Skeletal muscle satellite cell (primary cell): ENCODE measurements around the gene ZNF410.

Source experiments
- H3K27me3 ChIP-seq: 2 replicates; pipeline ENCODE4 v1.7.0; 2013; ENCODE audit warnings: low read length; ENCODE audit not compliant: control insufficient read depth, insufficient read depth
- H3K36me3 ChIP-seq: 2 replicates; pipeline ENCODE4 v1.7.0; 2013; ENCODE audit warnings: mild to moderate bottlenecking, control low read depth, low read length; ENCODE audit not compliant: insufficient read depth
- H3K4me1 ChIP-seq: 2 replicates; pipeline ENCODE4 v1.7.0; 2013; ENCODE audit warnings: low read length; ENCODE audit not compliant: control insufficient read depth, insufficient read depth
- H3K4me2 ChIP-seq: 2 replicates; pipeline ENCODE4 v1.7.0; 2013; ENCODE audit warnings: mild to moderate bottlenecking, low read length
- H3K4me3 ChIP-seq: 2 replicates; pipeline ENCODE4 v1.7.0; 2013; ENCODE audit warnings: low read length
- H3K9ac ChIP-seq: 2 replicates; pipeline ENCODE4 v1.7.0; 2013; ENCODE audit warnings: mild to moderate bottlenecking, low read depth, low read length, moderate library complexity
- H3K9me3 ChIP-seq: replicated peaks from 2 replicates; pipeline ENCODE4 v1.7.0; 2013; ENCODE audit warnings: mild to moderate bottlenecking, control low read depth, low read length

ZNF410 gene

DNA sequence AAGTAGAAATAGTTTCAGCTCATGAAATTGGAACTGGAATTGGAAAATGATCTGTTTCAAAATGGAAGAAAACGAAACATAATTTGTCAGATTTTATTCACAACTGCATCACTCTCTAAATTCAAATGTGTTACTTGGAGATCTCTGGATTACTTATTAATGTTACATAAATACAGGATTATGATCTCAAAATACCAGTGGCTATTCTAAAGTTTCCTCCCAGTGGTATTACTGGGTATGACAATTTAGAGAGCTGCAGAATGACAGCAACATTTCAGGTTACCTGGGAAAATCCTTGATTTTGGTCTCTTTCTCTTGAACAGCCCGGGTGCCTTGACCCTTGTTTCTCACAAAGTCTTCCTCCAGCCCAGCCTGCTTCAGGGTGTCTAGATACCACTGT, 49.0 kb downstream of the ZNF410 start:
- no peaks in the 10 kb centered on the region for H3K9me3 ChIP-seq
- no peak overlapping the region for H3K4me2 ChIP-seq
- no peaks in the 10 kb centered on the region for H3K4me1 ChIP-seq
- H3K9ac ChIP-seq = no peak overlapping the region
- H3K27me3 ChIP-seq = no peaks in the 10 kb centered on the region
- no peak overlapping the region for H3K4me3 ChIP-seq
- peaks cover 58% of the 10 kb centered on the region for H3K36me3 ChIP-seq

DNA sequence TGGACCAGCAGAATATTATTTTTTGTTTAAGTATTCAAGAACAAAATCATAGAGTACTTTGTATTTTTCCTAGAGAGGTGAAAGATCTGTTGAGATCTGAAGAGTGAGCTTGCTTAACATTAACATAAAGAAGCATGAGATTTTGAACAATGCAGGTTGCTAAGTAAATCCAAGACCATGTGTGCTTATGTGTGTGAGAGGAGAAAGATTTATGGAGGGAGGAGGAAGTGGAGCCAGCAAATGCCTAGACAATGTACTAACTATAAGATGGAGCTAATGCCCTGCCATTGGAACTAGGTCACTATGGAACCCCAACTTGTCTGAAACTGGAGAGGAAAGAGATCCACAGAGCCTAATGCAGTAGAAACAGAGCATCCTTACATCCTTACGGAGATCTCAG, 49.9 kb downstream of the ZNF410 start:
- H3K36me3 ChIP-seq = peaks cover 52% of the 10 kb centered on the region
- H3K4me2 ChIP-seq = no peak overlapping the region

DNA sequence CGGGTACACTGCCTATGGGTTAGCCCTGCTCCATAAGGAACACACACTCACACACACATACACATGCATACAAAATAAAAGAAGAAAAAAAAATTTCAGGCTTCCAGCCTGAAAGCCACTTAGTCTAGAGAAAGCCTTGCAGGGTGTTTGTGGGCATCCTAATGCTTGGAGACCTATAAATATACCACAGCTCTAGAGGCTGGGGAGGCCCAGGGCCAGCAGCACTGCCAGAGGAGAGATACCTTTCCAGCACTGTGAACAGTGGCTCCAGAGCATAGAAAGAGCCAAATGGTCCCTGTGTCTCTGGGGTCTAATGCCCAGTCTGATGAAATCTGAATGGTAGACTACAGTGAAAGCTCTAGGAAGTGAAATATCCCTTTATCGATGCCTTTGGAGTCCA, 50.4 kb downstream of the ZNF410 start:
- H3K9ac ChIP-seq = no peak overlapping the region
- no peaks in the 10 kb centered on the region for H3K9me3 ChIP-seq
- no peaks in the 10 kb centered on the region for H3K27me3 ChIP-seq
- H3K4me2 ChIP-seq = no peak overlapping the region
- H3K4me3 ChIP-seq = no peak overlapping the region
- peaks cover 47% of the 10 kb centered on the region for H3K36me3 ChIP-seq
- H3K4me1 ChIP-seq = no peaks in the 10 kb centered on the region

More for the DNA sequence above, 49.9 kb downstream of the ZNF410 start:
- Histone ChIP-seq H3K4me3 (no peak overlapping the region), H3K9me3 (no peaks in the 10 kb centered on the region), H3K4me1 (no peaks in the 10 kb centered on the region), H3K27me3 (no peaks in the 10 kb centered on the region), H3K9ac (no peak overlapping the region)

DNA sequence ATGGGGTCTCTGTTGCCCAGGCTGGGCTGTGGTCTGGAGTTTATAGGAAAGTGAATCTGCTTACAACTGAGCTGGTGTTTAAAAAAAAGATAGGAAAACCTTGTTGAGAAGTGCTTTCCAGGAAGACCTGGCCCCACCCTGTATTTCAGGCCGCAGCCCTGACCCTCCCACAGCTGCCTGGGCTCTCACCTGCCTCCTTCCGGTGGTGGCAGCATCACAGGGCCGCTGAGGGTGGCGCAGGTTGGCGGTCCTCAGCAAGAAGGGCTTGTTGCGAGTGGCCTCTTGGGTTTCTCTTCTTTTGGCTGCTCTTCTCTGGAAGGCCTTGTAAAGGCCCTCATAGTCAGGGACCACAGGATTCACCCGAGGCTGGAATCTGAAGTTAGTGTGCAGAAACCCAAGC, 55.5 kb downstream of the ZNF410 start:
- Histone ChIP-seq H3K4me3 (no peak overlapping the region), H3K27me3 (no peaks in the 10 kb centered on the region), H3K9ac (no peak overlapping the region), H3K9me3 (no peaks in the 10 kb centered on the region), H3K4me1 (peaks cover 12% of the 10 kb centered on the region), H3K36me3 (peaks cover 13% of the 10 kb centered on the region), H3K4me2 (no peak overlapping the region)

DNA sequence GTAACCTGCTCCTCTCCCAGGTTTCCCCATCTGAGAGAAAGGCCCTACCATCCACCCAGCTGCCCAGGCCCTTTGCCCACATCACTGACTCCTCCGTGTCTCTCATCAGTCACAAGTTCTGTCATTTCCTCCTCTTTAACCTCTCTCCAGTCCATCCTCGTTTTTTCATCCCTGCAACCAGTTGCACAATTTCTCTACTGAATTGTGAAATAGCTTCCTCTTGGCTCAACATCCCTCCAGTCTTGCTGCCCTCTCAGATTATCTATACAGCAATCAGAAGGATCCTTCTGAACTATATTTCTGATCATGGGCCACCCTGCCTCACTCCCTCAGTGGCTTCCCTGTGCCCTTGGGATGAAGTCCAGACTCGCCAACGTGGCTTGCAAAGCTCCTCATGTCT, 56.4 kb downstream of the ZNF410 start:
- Histone ChIP-seq H3K9ac (peak overlapping the region; percentile 14), H3K27me3 (no peaks in the 10 kb centered on the region), H3K36me3 (peaks cover 10% of the 10 kb centered on the region)

DNA sequence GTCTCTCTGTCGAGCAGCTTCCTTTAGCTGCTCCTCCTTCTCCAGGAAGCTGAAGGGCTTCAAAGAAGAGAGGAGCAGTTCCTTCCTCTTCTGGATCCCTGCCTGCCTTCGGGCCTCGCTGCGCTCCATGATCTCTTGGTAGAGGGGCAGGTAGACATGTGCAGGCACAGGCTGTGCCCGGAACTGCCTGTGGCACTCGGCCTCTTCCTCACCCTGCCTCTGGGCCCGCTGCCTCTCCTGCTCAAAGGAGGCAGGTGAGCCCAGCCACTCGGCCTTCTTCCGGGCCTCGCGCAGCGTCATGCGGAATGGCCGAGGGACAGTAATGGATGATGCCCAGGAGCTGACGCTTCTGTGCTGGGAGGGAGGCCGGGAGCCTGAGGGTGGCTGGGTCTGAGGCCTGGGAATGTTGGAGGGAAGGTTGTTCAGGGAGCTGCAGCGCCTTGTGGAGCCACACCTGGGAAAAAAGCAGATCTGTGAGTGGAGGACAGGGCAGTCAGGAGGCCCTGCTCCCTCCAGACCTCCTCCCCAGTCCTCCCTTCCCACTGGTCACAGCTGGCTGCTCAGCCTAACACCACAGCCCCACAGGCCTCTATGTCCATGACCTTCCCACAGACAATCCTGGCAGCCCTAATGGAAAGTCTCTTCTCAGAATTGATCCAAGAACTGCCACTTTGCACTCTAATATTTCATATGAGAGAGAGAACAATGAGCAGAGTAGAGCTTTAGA, 57.9 kb downstream of the ZNF410 start:
- peaks cover 10% of the 10 kb centered on the region for H3K36me3 ChIP-seq
- H3K4me2 ChIP-seq = no peak overlapping the region
- no peaks in the 10 kb centered on the region for H3K27me3 ChIP-seq
- H3K4me3 ChIP-seq = no peak overlapping the region
- H3K9me3 ChIP-seq = no peaks in the 10 kb centered on the region
- H3K9ac ChIP-seq = no peak overlapping the region
- H3K4me1 ChIP-seq = peaks cover 12% of the 10 kb centered on the region

More for the DNA sequence above, 56.4 kb downstream of the ZNF410 start:
- Histone ChIP-seq H3K4me3 (no peak overlapping the region), H3K4me2 (no peak overlapping the region), H3K4me1 (peaks cover 12% of the 10 kb centered on the region), H3K9me3 (no peaks in the 10 kb centered on the region)

DNA sequence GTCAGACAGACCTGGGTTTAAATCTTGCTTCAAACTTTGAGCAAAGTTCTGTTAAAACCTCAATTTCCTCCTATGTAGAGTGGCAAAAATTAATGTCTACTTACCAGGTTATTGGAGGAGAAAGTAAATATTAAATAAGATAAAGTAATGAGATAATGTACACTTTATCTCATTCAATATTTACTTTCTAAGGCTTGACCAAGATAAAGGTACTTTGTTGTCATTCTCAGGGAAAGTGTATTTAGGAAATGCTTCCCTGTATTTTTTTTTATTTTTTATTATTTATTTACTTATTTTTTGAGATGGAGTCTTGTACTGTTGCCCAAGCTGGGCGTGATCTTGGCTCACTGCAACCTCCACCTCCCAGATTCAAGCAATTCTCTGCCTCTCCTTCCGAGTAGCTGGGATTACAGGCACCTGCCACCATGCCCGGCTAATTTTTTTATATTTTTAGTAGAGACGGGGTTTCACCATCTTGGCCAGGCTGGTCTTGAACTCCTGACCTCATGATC, 58.6 kb downstream of the ZNF410 start:
- Histone ChIP-seq H3K4me1 (peaks cover 12% of the 10 kb centered on the region), H3K4me3 (no peak overlapping the region), H3K36me3 (peaks cover 9% of the 10 kb centered on the region), H3K4me2 (no peak overlapping the region), H3K9me3 (no peaks in the 10 kb centered on the region), H3K27me3 (no peaks in the 10 kb centered on the region), H3K9ac (no peak overlapping the region)

DNA sequence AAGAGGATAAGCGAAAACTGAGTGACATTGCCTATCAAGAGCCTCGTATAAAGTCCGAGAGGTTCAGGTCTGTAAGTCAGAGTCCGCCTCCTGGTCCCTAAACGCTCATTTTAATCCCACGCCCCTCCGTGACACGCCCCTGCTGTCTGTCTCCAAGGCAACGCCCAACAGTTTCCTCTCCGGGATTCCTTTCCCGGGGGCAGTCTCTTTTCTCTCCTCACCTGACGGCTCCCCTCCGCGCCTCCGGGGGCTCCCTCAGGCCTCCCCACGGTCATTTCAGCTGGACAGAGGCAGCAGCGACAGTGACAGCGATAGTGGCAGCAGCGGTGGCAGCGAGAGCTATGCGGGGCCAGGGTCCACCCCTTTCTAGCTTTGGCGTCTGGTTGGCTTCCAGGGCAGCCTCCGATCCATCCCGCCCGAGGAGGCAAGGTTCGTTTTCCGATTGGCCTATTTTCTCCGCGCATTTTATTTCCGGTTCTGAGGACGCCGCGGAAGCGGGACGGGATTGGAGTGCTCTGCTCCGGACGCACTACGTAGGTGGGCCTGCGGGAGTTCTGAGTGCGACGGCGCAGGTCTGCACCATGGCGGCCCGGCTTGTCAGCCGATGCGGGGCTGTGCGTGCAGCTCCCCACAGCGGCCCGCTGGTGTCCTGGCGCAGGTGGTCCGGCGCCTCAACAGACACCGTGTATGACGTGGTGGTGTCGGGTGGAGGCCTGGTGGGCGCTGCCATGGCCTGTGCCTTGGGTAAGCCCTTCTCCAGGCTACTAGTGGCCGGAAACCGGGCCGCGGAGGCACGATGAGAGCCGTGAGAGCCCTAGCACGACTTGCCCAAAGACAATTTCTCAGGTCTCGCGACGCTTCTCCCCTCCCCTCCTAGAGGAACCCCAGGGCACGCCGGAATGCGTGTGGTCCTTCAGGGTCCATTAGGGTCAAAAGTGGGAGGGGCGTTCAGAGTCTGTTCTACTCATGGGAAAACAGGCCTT, 63.4 kb downstream of the ZNF410 start, which contains the start of the genes COQ6 and FAM161B:
TSS of gene COQ6 (plus strand) at position 551 of the 983 bp plus-strand sequence. CDS start at position 582, 31 bp downstream.
TSS of gene FAM161B (minus strand) at position 343 of the 983 bp plus-strand sequence. CDS start at position 275, 68 bp downstream.
- Histone ChIP-seq H3K4me1 (peaks cover 6% of the 10 kb centered on the region), H3K36me3 (peaks cover 3% of the 10 kb centered on the region), H3K4me3 (peak within 1 kb of the TSS; percentile 99), H3K9me3 (no peaks in the 10 kb centered on the region), H3K4me2 (peak within 1 kb of the TSS; percentile 88), H3K9ac (peak within 1 kb of the TSS; percentile 96), H3K27me3 (no peaks in the 10 kb centered on the region)

DNA sequence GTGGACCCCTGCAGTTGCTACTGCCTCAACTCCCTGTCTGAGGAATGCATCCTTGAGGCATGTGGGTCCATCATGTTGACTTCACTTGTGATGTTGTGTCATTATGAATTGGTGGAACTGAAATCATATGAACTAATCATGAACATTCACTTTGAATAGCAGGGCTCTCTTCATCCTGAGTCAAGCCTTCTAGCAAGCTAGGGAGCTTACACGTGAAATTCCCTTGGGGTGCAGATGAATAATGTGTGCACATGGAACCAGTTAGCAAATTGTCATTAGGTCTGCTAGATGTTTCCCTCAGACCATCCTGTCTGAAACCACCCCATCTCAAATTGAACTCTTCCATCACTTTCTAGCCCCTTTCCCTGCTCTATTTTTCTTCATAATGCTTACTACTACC, 67.1 kb downstream of the ZNF410 start:
- Histone ChIP-seq H3K36me3 (peaks cover 25% of the 10 kb centered on the region), H3K9ac (no peak overlapping the region)

DNA sequence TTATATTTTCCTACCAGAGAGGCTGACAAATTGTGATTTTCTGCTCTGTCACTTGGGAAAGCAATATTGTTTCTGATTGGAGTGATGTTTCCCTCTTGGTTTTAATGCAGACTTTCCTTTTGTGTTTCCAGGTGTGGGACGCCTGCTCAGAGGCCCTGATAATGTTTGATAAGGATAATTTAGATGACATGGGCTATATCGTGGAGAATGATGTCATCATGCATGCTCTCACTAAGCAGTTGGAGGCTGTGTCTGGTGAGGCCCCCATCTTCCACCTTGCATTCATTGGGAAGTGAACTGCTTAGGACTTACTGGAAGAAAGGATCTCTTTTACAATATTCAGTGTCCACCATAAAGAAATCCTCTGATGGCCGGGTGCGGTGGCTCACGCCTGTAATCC, 69.0 kb downstream of the ZNF410 start:
- peaks cover 6% of the 10 kb centered on the region for H3K4me1 ChIP-seq
- H3K4me2 ChIP-seq = no peak overlapping the region
- no peak overlapping the region for H3K4me3 ChIP-seq
- no peaks in the 10 kb centered on the region for H3K27me3 ChIP-seq
- no peaks in the 10 kb centered on the region for H3K9me3 ChIP-seq
- H3K9ac ChIP-seq = no peak overlapping the region
- peaks cover 41% of the 10 kb centered on the region for H3K36me3 ChIP-seq

More for the DNA sequence above, 67.1 kb downstream of the ZNF410 start:
- H3K9me3 ChIP-seq = no peaks in the 10 kb centered on the region
- H3K4me2 ChIP-seq = no peak overlapping the region
- no peaks in the 10 kb centered on the region for H3K27me3 ChIP-seq
- H3K4me3 ChIP-seq = no peak overlapping the region
- H3K4me1 ChIP-seq = peaks cover 6% of the 10 kb centered on the region

DNA sequence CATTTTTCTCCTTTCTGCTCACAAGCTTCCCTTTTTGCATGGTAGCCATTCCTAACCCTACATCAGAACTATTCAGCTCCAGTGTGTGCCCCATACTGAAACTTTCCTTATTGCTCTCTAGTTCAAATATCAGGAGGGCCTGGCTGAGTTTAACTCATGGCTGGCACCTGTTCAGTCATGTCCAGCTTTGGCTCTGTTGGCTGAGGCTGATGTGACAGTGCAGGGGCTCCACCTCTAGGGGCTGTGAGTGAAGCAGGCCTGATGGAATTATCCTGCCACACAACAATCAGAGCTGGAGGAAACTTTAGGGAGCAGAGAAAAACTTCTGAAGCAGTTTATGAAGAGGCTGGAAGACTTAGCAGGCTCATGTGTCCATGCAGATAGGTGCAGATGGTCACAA, 71.9 kb downstream of the ZNF410 start:
- Histone ChIP-seq H3K4me2 (no peak overlapping the region), H3K27me3 (no peaks in the 10 kb centered on the region), H3K36me3 (peaks cover 59% of the 10 kb centered on the region), H3K4me3 (no peak overlapping the region), H3K4me1 (no peaks in the 10 kb centered on the region), H3K9me3 (no peaks in the 10 kb centered on the region), H3K9ac (no peak overlapping the region)
